Right lobe of liver (tissue), 4 donors: Measurements from ENCODE around the gene XBP1.

Experiments used
- POLR2A ChIP-seq: fragments of 450-650 bp; IDR thresholded peaks from one replicate; pipeline ENCODE4 v1.6.1; 2017; ENCODE audit warnings: antibody characterized with exemption, mild to moderate bottlenecking
- TF ChIP-seq, protein P1 (sequence below), 4 donors: fragments of 200-600 bp in 3 of 4; fragments of 450-650 bp in 1 of 4; IDR thresholded peaks; one replicate each; pipeline versions ENCODE4 v1.5.1 to v1.8.0; 2016 to 2022; ENCODE audit warnings: antibody characterized with exemption in 4 of 4, mild to moderate bottlenecking in 2 of 4
- donor health status: DM: no; HTN: no; CAD: no.
- donor health status: DM: no; HTN: no; CAD: no.
- donor health status: DM: no; HTN: yes; CAD: no.

DNA sequence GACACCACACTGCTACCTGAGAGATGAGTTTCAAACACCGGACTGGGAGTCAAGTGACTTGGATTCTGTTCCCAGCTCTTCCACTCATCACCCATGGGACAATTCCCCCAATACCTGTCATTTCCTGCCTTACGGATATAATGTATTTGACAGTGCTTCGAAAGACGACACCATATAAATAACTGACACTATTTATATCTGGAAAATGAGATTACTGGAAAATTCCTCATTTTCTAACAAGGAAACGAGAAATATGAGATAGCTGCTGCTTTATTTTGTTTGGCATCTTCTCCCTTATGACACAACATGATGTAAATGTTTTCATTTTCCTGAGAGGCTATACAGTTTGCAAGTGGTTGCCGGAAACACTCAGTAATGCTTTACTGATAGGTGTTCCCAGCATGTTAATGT is 49.9 kb downstream of the XBP1 start:
- TF ChIP-seq, protein P1, sequence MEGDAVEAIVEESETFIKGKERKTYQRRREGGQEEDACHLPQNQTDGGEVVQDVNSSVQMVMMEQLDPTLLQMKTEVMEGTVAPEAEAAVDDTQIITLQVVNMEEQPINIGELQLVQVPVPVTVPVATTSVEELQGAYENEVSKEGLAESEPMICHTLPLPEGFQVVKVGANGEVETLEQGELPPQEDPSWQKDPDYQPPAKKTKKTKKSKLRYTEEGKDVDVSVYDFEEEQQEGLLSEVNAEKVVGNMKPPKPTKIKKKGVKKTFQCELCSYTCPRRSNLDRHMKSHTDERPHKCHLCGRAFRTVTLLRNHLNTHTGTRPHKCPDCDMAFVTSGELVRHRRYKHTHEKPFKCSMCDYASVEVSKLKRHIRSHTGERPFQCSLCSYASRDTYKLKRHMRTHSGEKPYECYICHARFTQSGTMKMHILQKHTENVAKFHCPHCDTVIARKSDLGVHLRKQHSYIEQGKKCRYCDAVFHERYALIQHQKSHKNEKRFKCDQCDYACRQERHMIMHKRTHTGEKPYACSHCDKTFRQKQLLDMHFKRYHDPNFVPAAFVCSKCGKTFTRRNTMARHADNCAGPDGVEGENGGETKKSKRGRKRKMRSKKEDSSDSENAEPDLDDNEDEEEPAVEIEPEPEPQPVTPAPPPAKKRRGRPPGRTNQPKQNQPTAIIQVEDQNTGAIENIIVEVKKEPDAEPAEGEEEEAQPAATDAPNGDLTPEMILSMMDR (IDR thresholded peaks at IDR 0.05): no peak
- no peak for TF ChIP-seq POLR2A
